ENCODE measurements around the gene LSM3. TPM values are rescaled to one million over a fixed set of nuclear protein-coding genes. Genes with fewer than 3 reads are reported as not detected.

The LSM3 gene
- total RNA-seq, 1 donor = 5.1 TPM

DNA sequence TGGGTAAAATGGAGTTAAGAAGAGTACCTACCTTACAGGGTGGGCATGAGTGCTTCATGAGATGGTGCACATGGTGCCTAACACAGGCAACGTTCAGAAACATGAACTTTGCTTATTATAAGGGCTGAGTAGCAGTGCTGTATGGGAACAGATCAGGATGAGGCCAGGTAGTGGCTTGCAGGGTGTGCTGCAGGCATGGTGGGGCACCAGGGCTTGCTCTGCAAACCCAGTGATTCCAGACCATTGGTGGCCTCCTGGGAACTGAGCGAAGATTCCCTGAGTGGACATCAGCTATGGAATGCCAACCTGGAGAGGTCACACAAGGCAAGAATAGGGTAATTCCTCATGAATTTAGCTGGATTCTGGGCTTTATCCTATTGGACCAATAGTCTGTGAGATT, 37.9 kb upstream of the LSM3 start:
- H2AFZ ChIP-seq (ENCODE audit: low read length) = no peak overlapping the region
- H4K20me1 ChIP-seq (ENCODE audit: insufficient read depth, low read length) = no peaks in the 10 kb centered on the region
- no peak overlapping the region for H3K4me3 ChIP-seq (ENCODE audit: insufficient read depth, low read length)
- no peak for TF ChIP-seq CTCF (IDR thresholded peaks at IDR 0.05; ENCODE audit: extremely low read depth, low read depth, low read length)
- H3K4me2 ChIP-seq (ENCODE audit: insufficient read depth, low read length) = no peak overlapping the region
- peaks cover 47% of the 10 kb centered on the region for H3K4me1 ChIP-seq (ENCODE audit: insufficient read depth, low read length)
- DNase-seq (ENCODE audit: insufficient read length, low spot score, missing footprints) = no peak
- no peaks in the 10 kb centered on the region for H3K79me2 ChIP-seq (ENCODE audit: insufficient read depth, low read length)
- H3K27ac ChIP-seq (ENCODE audit: low read depth, low read length) = no peak overlapping the region
- H3K9me3 ChIP-seq (ENCODE audit: low read depth, low read length) = no peaks in the 10 kb centered on the region
- H3K36me3 ChIP-seq (ENCODE audit: insufficient read depth, low read length) = peaks cover 51% of the 10 kb centered on the region
- H3K27me3 ChIP-seq (ENCODE audit: insufficient read depth, low read length) = no peaks in the 10 kb centered on the region

DNA sequence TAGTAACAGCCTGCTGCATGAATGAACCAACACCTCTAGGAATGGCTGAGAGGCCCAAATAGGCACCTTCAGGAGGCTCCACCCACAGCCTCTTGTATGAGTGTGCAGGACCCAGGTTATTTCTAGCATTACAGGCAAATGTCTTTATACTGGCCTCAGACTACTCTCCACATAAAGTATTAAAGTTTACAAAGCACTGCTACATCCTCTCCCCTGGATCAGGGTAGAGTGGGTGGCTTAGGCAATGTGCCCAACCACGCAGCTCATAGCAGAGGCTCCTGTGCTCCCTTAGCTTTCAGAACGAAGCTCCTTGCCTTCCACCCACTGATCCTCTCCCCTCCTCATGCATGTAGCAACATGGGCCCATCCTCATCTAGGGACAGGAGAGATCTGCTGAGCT, 37.5 kb upstream of the LSM3 start:
- Histone ChIP-seq H3K9me3 (ENCODE audit: low read depth, low read length) (no peaks in the 10 kb centered on the region), H3K4me3 (ENCODE audit: insufficient read depth, low read length) (no peak overlapping the region), H3K36me3 (ENCODE audit: insufficient read depth, low read length) (peaks cover 50% of the 10 kb centered on the region), H3K4me1 (ENCODE audit: insufficient read depth, low read length) (peaks cover 50% of the 10 kb centered on the region), H3K4me2 (ENCODE audit: insufficient read depth, low read length) (no peak overlapping the region), H3K27me3 (ENCODE audit: insufficient read depth, low read length) (no peaks in the 10 kb centered on the region), H2AFZ (ENCODE audit: low read length) (no peak overlapping the region), H4K20me1 (ENCODE audit: insufficient read depth, low read length) (no peaks in the 10 kb centered on the region), H3K79me2 (ENCODE audit: insufficient read depth, low read length) (no peaks in the 10 kb centered on the region), H3K27ac (ENCODE audit: low read depth, low read length) (no peak overlapping the region)
- DNase-seq (ENCODE audit: insufficient read length, low spot score, missing footprints) = no peak
- no peak for TF ChIP-seq CTCF (IDR thresholded peaks at IDR 0.05; ENCODE audit: extremely low read depth, low read depth, low read length)

GRCh38 chr3:14141602-14142341, 36.8 kb upstream of the LSM3 start:
- Histone ChIP-seq H3K4me1 (ENCODE audit: insufficient read depth, low read length) (peaks cover 49% of the 10 kb centered on the region), H3K4me2 (ENCODE audit: insufficient read depth, low read length) (no peak overlapping the region), H3K4me3 (ENCODE audit: insufficient read depth, low read length) (no peak overlapping the region), H4K20me1 (ENCODE audit: insufficient read depth, low read length) (no peaks in the 10 kb centered on the region), H3K36me3 (ENCODE audit: insufficient read depth, low read length) (peaks cover 52% of the 10 kb centered on the region), H3K79me2 (ENCODE audit: insufficient read depth, low read length) (no peaks in the 10 kb centered on the region), H3K27me3 (ENCODE audit: insufficient read depth, low read length) (no peaks in the 10 kb centered on the region), H2AFZ (ENCODE audit: low read length) (no peak overlapping the region), H3K9me3 (ENCODE audit: low read depth, low read length) (no peaks in the 10 kb centered on the region), H3K27ac (ENCODE audit: low read depth, low read length) (peak overlapping the region; percentile 98)
- no peak for DNase-seq (ENCODE audit: insufficient read length, low spot score, missing footprints)
- TF ChIP-seq CTCF (IDR thresholded peaks at IDR 0.05; ENCODE audit: extremely low read depth, low read depth, low read length) = no peak

DNA sequence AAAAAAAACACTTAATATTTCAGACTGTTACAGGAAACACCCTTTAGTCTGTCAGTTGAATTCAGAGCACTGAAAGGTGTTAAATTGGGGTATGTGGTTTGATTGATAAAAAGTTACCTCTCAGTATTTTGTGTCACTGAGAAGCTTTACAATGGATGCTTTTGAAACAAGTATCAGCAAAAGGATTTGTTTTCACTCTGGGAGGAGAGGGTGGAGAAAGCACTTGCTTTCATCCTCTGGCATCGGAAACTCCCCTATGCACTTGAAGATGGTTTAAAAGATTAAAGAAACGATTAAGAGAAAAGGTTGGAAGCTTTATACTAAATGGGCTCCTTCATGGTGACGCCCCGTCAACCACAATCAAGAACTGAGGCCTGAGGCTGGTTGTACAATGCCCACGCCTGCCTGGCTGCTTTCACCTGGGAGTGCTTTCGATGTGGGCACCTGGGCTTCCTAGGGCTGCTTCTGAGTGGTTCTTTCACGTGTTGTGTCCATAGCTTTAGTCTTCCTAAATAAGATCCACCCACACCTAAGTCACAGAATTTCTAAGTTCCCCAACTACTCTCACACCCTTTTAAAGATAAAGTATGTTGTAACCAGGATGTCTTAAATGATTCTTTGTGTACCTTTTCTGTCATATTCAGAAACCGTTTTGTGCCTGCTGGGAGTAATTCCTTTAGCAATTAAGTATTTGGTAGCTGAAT, 35.9 kb upstream of the LSM3 start:
- Histone ChIP-seq H3K79me2 (ENCODE audit: insufficient read depth, low read length) (no peaks in the 10 kb centered on the region), H3K27me3 (ENCODE audit: insufficient read depth, low read length) (no peaks in the 10 kb centered on the region), H3K9me3 (ENCODE audit: low read depth, low read length) (no peaks in the 10 kb centered on the region), H3K4me2 (ENCODE audit: insufficient read depth, low read length) (peak overlapping the region; percentile 70), H4K20me1 (ENCODE audit: insufficient read depth, low read length) (no peaks in the 10 kb centered on the region), H3K4me3 (ENCODE audit: insufficient read depth, low read length) (no peak overlapping the region), H3K36me3 (ENCODE audit: insufficient read depth, low read length) (peaks cover 54% of the 10 kb centered on the region), H2AFZ (ENCODE audit: low read length) (no peak overlapping the region), H3K4me1 (ENCODE audit: insufficient read depth, low read length) (peaks cover 46% of the 10 kb centered on the region), H3K27ac (ENCODE audit: low read depth, low read length) (peak overlapping the region; percentile 98)
- TF ChIP-seq CTCF (IDR thresholded peaks at IDR 0.05; ENCODE audit: extremely low read depth, low read depth, low read length) = no peak
- no peak for DNase-seq (ENCODE audit: insufficient read length, low spot score, missing footprints)

All from osteoblast (primary cell).